HEK293 (cell line): ENCODE data around the gene IL23R.

Experiments used
- CTCF ChIA-PET: fragments of 350-600 bp; formaldehyde crosslinking; extraction: SDS; loops from one replicate; lab custom pipeline; 2021; ENCODE audit warnings: antibody characterized with exemption; lab: Yijun Ruan, JAX
- POLR2A ChIA-PET: fragments of 300-600 bp; formaldehyde crosslinking; extraction: SDS; loops from one replicate; lab custom pipeline; 2020; ENCODE audit warnings: antibody characterized with exemption, inconsistent platforms; lab: Yijun Ruan, JAX
- H3K27ac ChIP-seq: fragments of 200-500 bp; sonication (Bioruptor generic); 2 replicates; pipeline ENCODE4 v1.5.1; 2014; ENCODE audit warnings: low read depth, low read length, control low read depth, inconsistent platforms; ENCODE audit errors: extremely low read depth
- H3K36me3 ChIP-seq, 2 experiments: fragments of 200-500 bp in 1 of 2; sonication (Bioruptor generic) in 1 of 2; 1 replicate in 1 of 2; 2 replicates in 1 of 2; pipeline ENCODE4 v1.5.1; 2014 to 2017; ENCODE audit warnings: inconsistent platforms in 2 of 2, low read length in 2 of 2; ENCODE audit not compliant: control insufficient read depth in 2 of 2, insufficient read depth in 1 of 2
- H3K4me1 ChIP-seq: fragments of 200-500 bp; sonication (Bioruptor generic); 2 replicates; pipeline ENCODE4 v1.5.1; 2014; ENCODE audit warnings: mild to moderate bottlenecking, low read length, inconsistent platforms; ENCODE audit not compliant: control insufficient read depth, insufficient read depth
- H3K4me3 ChIP-seq: 2 replicates; pipeline ENCODE4 v1.5.1; 2011; ENCODE audit warnings: low read depth, mild to moderate bottlenecking, control low read depth, low read length, moderate library complexity
- H3K9me3 ChIP-seq: fragments of 200-500 bp; sonication (Bioruptor generic); 2 replicates; pipeline ENCODE4 v1.5.1; 2014; ENCODE audit warnings: low read depth, low read length, inconsistent platforms; ENCODE audit not compliant: control insufficient read depth, insufficient read depth
- ATF2 ChIP-seq: fragments of 450-650 bp; formaldehyde crosslinking; IDR thresholded peaks from 2 replicates; pipeline ENCODE4 v1.5.1; 2016; ENCODE audit warnings: missing biosample characterization, missing genetic modification characterization, low read depth
- BCL11A ChIP-seq: fragments of 450-650 bp; formaldehyde crosslinking; IDR thresholded peaks from 2 replicates; pipeline ENCODE4 v1.5.1; 2016; ENCODE audit warnings: low read depth, missing biosample characterization, missing genetic modification characterization
- BCL11B ChIP-seq: fragments of 450-650 bp; formaldehyde crosslinking; IDR thresholded peaks from 2 replicates; pipeline ENCODE4 v1.5.1; 2016; ENCODE audit warnings: low read depth, missing biosample characterization, missing genetic modification characterization
- GLI2 ChIP-seq: fragments of 450-650 bp; formaldehyde crosslinking; IDR thresholded peaks from 2 replicates; pipeline ENCODE4; 2017; ENCODE audit warnings: missing biosample characterization, missing genetic modification characterization, low read depth, borderline replicate concordance
- HOXD13 ChIP-seq: sonication (generic); formaldehyde crosslinking; IDR thresholded peaks from 2 replicates; pipeline ENCODE4 v1.8.0; 2022; ENCODE audit warnings: missing genetic modification reagents, borderline replicate concordance
- IKZF3 ChIP-seq: fragments of 450-650 bp; IDR thresholded peaks from 2 replicates; pipeline ENCODE4 v1.5.0; 2018; ENCODE audit warnings: missing biosample characterization, mild to moderate bottlenecking, missing genetic modification characterization, moderate library complexity
- KLF1 ChIP-seq: fragments of 450-650 bp; formaldehyde crosslinking; IDR thresholded peaks from 2 replicates; pipeline ENCODE4 v1.5.1; 2016; ENCODE audit warnings: missing biosample characterization, missing genetic modification characterization
- SCRT2 ChIP-seq: fragments of 450-650 bp; formaldehyde crosslinking; IDR thresholded peaks from 2 replicates; pipeline ENCODE4 v1.5.1; 2016; ENCODE audit warnings: missing biosample characterization, missing genetic modification characterization
- TRIM28 ChIP-seq: IDR thresholded peaks from 2 replicates; pipeline ENCODE4 v1.6.1; 2011; ENCODE audit warnings: low read length, control low read depth, borderline replicate concordance
- WT1 ChIP-seq: fragments of 450-650 bp; formaldehyde crosslinking; IDR thresholded peaks from 2 replicates; pipeline ENCODE4 v1.5.1; 2016; ENCODE audit warnings: missing biosample characterization, missing genetic modification characterization
- ZBTB8A ChIP-seq: fragments of 450-650 bp; formaldehyde crosslinking; IDR thresholded peaks from 2 replicates; pipeline ENCODE4 v1.5.1; 2016; ENCODE audit warnings: missing biosample characterization, missing genetic modification characterization
- ZNF10 ChIP-seq: fragments of 450-650 bp; formaldehyde crosslinking; IDR thresholded peaks from 2 replicates; pipeline ENCODE4 v1.5.1; 2017; ENCODE audit warnings: missing biosample characterization, missing genetic modification characterization
- ZNF133 ChIP-seq: fragments of 450-650 bp; formaldehyde crosslinking; IDR thresholded peaks from 2 replicates; pipeline ENCODE4 v1.5.1; 2016; ENCODE audit warnings: missing biosample characterization, missing genetic modification characterization
- ZNF157 ChIP-seq: fragments of 450-650 bp; formaldehyde crosslinking; IDR thresholded peaks from 2 replicates; pipeline ENCODE4 v1.5.1; 2016; ENCODE audit warnings: missing biosample characterization, missing genetic modification characterization
- ZNF248 ChIP-seq: fragments of 450-650 bp; formaldehyde crosslinking; IDR thresholded peaks from 2 replicates; pipeline ENCODE4 v1.5.1; 2017; ENCODE audit warnings: missing biosample characterization, missing genetic modification characterization
- ZNF274 ChIP-seq, 2 experiments: fragments of 200-500 bp in 1 of 2; fragments of 450-650 bp in 1 of 2; sonication (Bioruptor generic) in 1 of 2; formaldehyde crosslinking in 1 of 2; IDR thresholded peaks; 2 replicates each; pipeline versions ENCODE4 v1.5.1 to v1.6.1; 2014 to 2016; ENCODE audit warnings: borderline replicate concordance in 1 of 2, inconsistent platforms in 1 of 2, low read length in 1 of 2, missing biosample characterization in 1 of 2, missing genetic modification characterization in 1 of 2
- ZNF302 ChIP-seq: fragments of 450-650 bp; formaldehyde crosslinking; IDR thresholded peaks from 2 replicates; pipeline ENCODE4 v1.5.1; 2016; ENCODE audit warnings: missing biosample characterization, missing genetic modification characterization, low read depth
- ZNF324 ChIP-seq: fragments of 450-650 bp; formaldehyde crosslinking; IDR thresholded peaks from 2 replicates; pipeline ENCODE4 v1.5.1; 2016; ENCODE audit warnings: missing biosample characterization, missing genetic modification characterization
- ZNF391 ChIP-seq: fragments of 450-650 bp; formaldehyde crosslinking; IDR thresholded peaks from 2 replicates; pipeline ENCODE4 v1.5.1; 2016; ENCODE audit warnings: low read depth, missing biosample characterization, missing genetic modification characterization, borderline replicate concordance
- ZNF394 ChIP-seq: fragments of 450-650 bp; formaldehyde crosslinking; IDR thresholded peaks from 2 replicates; pipeline ENCODE4 v1.5.1; 2016; ENCODE audit warnings: missing biosample characterization, missing genetic modification characterization, mild to moderate bottlenecking, moderate library complexity, borderline replicate concordance
- ZNF423 ChIP-seq: fragments of 450-650 bp; formaldehyde crosslinking; IDR thresholded peaks from 2 replicates; pipeline ENCODE4 v1.5.1; 2016; ENCODE audit warnings: missing biosample characterization, missing genetic modification characterization
- ZNF514 ChIP-seq: fragments of 450-650 bp; formaldehyde crosslinking; IDR thresholded peaks from 2 replicates; pipeline ENCODE4 v1.5.1; 2016; ENCODE audit warnings: missing biosample characterization, missing genetic modification characterization
- ZNF544 ChIP-seq: fragments of 450-650 bp; formaldehyde crosslinking; IDR thresholded peaks from 2 replicates; pipeline ENCODE4 v1.5.0; 2017; ENCODE audit warnings: missing biosample characterization, missing genetic modification characterization
- ZNF548 ChIP-seq: fragments of 450-650 bp; formaldehyde crosslinking; IDR thresholded peaks from 2 replicates; pipeline ENCODE4 v1.5.1; 2016; ENCODE audit warnings: missing biosample characterization, missing genetic modification characterization
- ZNF560 ChIP-seq: fragments of 450-650 bp; formaldehyde crosslinking; IDR thresholded peaks from 2 replicates; pipeline ENCODE4 v1.5.1; 2017; ENCODE audit warnings: missing biosample characterization, missing genetic modification characterization, borderline replicate concordance
- ZNF658 ChIP-seq: fragments of 450-650 bp; formaldehyde crosslinking; IDR thresholded peaks from 2 replicates; pipeline ENCODE4; 2016; ENCODE audit warnings: missing biosample characterization, missing genetic modification characterization
- ZXDB ChIP-seq: fragments of 450-650 bp; formaldehyde crosslinking; IDR thresholded peaks from 2 replicates; pipeline ENCODE4 v1.5.1; 2016; ENCODE audit warnings: missing biosample characterization, missing genetic modification characterization
- TF ChIP-seq, protein P1 (sequence below): fragments of 450-650 bp; formaldehyde crosslinking; IDR thresholded peaks from 2 replicates; pipeline ENCODE4 v1.5.1; 2016; ENCODE audit warnings: missing biosample characterization, missing genetic modification characterization, borderline replicate concordance
- TF ChIP-seq, protein P2 (sequence below): fragments of 450-650 bp; formaldehyde crosslinking; IDR thresholded peaks from 2 replicates; pipeline ENCODE4 v1.5.1; 2016; ENCODE audit warnings: missing biosample characterization, missing genetic modification characterization
- TF ChIP-seq, protein P3 (sequence below): fragments of 450-650 bp; formaldehyde crosslinking; IDR thresholded peaks from 2 replicates; pipeline ENCODE4 v1.5.1; 2016; ENCODE audit warnings: missing biosample characterization, missing genetic modification characterization

Gene IL23R

GRCh38 chr1:67257173-67257535 lies 90.9 kb downstream of the IL23R start (continued):
- no peak for TF ChIP-seq ZNF133 (tag by site-specific recombination)
- TF ChIP-seq BCL11B (tag by site-specific recombination): no peak

GRCh38 chr1:67261680-67262079 lies 95.4 kb downstream of the IL23R start:
- ChIA-PET CTCF (interaction anchor here (0.8 to 1.3 kb wide), 5 partner anchors 10 to 50 kb away, joined by 3 to 8 read pairs (median 4); no protein-coding TSS in a partner anchor), POLR2A (no interaction called here)
- Histone ChIP-seq H3K4me3 (no peak overlapping the region), H3K27ac (no peak overlapping the region), H3K36me3 (no peaks in the 10 kb centered on the region), H3K9me3 (no peaks in the 10 kb centered on the region), H3K4me1 (no peaks in the 10 kb centered on the region)
- TF ChIP-seq ZNF560: no peak
- TF ChIP-seq ZNF394 (tag by site-specific recombination): no peak
- TF ChIP-seq ZXDB: no peak
- TF ChIP-seq ZNF658: no peak
- no peak for TF ChIP-seq IKZF3
- no peak for TF ChIP-seq BCL11A
- TF ChIP-seq, protein P1, sequence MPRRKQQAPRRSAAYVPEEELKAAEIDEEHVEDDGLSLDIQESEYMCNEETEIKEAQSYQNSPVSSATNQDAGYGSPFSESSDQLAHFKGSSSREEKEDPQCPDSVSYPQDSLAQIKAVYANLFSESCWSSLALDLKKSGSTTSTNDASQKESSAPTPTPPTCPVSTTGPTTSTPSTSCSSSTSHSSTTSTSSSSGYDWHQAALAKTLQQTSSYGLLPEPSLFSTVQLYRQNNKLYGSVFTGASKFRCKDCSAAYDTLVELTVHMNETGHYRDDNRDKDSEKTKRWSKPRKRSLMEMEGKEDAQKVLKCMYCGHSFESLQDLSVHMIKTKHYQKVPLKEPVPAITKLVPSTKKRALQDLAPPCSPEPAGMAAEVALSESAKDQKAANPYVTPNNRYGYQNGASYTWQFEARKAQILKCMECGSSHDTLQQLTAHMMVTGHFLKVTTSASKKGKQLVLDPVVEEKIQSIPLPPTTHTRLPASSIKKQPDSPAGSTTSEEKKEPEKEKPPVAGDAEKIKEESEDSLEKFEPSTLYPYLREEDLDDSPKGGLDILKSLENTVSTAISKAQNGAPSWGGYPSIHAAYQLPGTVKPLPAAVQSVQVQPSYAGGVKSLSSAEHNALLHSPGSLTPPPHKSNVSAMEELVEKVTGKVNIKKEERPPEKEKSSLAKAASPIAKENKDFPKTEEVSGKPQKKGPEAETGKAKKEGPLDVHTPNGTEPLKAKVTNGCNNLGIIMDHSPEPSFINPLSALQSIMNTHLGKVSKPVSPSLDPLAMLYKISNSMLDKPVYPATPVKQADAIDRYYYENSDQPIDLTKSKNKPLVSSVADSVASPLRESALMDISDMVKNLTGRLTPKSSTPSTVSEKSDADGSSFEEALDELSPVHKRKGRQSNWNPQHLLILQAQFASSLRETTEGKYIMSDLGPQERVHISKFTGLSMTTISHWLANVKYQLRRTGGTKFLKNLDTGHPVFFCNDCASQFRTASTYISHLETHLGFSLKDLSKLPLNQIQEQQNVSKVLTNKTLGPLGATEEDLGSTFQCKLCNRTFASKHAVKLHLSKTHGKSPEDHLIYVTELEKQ (tag by site-specific recombination): no peak
- TF ChIP-seq HOXD13 (CRISPR knock-in tag): no peak
- no peak for TF ChIP-seq ZNF274 (IDR thresholded peaks at IDR 0.05; ENCODE audit: low read length)
- TF ChIP-seq ZNF274 (tag by site-specific recombination; IDR thresholded peaks at IDR 0.05; ENCODE audit: borderline replicate concordance): no peak
- no peak for TF ChIP-seq ZNF423 (tag by site-specific recombination)
- TF ChIP-seq ZNF248 (tag by site-specific recombination): no peak
- TF ChIP-seq ZBTB8A (tag by site-specific recombination): no peak
- no peak for TF ChIP-seq KLF1 (tag by site-specific recombination)
- TF ChIP-seq ZNF391: no peak
- TF ChIP-seq ZNF302 (tag by site-specific recombination): no peak
- TF ChIP-seq, protein P2, sequence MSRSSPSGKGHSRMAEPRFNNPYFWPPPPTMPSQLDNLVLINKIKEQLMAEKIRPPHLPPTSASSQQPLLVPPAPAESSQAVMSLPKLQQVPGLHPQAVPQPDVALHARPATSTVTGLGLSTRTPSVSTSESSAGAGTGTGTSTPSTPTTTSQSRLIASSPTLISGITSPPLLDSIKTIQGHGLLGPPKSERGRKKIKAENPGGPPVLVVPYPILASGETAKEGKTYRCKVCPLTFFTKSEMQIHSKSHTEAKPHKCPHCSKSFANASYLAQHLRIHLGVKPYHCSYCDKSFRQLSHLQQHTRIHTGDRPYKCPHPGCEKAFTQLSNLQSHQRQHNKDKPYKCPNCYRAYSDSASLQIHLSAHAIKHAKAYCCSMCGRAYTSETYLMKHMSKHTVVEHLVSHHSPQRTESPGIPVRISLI: no peak
- TF ChIP-seq ZNF544 (tag by site-specific recombination): no peak
- no peak for TF ChIP-seq TRIM28
- TF ChIP-seq GLI2 (tag by site-specific recombination): no peak
- no peak for TF ChIP-seq ZNF514 (tag by site-specific recombination)

- H3K36me3 ChIP-seq: no peaks in the 10 kb centered on the region
- CTCF ChIA-PET: interaction anchor here (1.3 kb wide), 1 partner anchor 51 kb away, joined by 4 read pairs; no protein-coding TSS in a partner anchor
- POLR2A ChIA-PET: no interaction called here
- H3K4me1 ChIP-seq: no peaks in the 10 kb centered on the region
- no peak overlapping the region for H3K4me3 ChIP-seq
- H3K9me3 ChIP-seq: no peaks in the 10 kb centered on the region
- H3K27ac ChIP-seq: no peak overlapping the region
- TF ChIP-seq IKZF3: no peak
- TF ChIP-seq ZNF324 (tag by site-specific recombination): no peak
- TF ChIP-seq SCRT2 (tag by site-specific recombination): no peak
- TF ChIP-seq ATF2 (tag by site-specific recombination): no peak
- TF ChIP-seq, protein P3, sequence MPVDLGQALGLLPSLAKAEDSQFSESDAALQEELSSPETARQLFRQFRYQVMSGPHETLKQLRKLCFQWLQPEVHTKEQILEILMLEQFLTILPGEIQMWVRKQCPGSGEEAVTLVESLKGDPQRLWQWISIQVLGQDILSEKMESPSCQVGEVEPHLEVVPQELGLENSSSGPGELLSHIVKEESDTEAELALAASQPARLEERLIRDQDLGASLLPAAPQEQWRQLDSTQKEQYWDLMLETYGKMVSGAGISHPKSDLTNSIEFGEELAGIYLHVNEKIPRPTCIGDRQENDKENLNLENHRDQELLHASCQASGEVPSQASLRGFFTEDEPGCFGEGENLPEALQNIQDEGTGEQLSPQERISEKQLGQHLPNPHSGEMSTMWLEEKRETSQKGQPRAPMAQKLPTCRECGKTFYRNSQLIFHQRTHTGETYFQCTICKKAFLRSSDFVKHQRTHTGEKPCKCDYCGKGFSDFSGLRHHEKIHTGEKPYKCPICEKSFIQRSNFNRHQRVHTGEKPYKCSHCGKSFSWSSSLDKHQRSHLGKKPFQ (tag by site-specific recombination): no peak
- no peak for TF ChIP-seq ZNF157 (tag by site-specific recombination)
- TF ChIP-seq ZNF548: no peak
- TF ChIP-seq ZNF10 (tag by site-specific recombination): no peak
- no peak for TF ChIP-seq WT1
- no peak for TF ChIP-seq ZNF423 (tag by site-specific recombination)
Observed at GRCh38 chr1:67262735-67263134, 96.5 kb downstream of the IL23R start.
